GM18951 (cell line): ENCODE results near the gene PRKCH.

Experiments used
- POLR2A ChIP-seq: IDR thresholded peaks from 4 replicates; pipeline ENCODE4 v1.6.1; 2011; ENCODE audit warnings: mild to moderate bottlenecking; ENCODE audit not compliant: insufficient read length, insufficient read depth; ENCODE audit errors: extremely low read depth
- in situ Hi-C: fragments of 300-500 bp; cut with MboI; formaldehyde crosslinking; loops from one replicate; pipeline ENCODE4 v1.12.0; 2022; ENCODE audit warnings: low sequenced_read_pairs, mixed read lengths, inconsistent platforms; ENCODE audit not compliant: unreplicated experiment

PRKCH gene

DNA sequence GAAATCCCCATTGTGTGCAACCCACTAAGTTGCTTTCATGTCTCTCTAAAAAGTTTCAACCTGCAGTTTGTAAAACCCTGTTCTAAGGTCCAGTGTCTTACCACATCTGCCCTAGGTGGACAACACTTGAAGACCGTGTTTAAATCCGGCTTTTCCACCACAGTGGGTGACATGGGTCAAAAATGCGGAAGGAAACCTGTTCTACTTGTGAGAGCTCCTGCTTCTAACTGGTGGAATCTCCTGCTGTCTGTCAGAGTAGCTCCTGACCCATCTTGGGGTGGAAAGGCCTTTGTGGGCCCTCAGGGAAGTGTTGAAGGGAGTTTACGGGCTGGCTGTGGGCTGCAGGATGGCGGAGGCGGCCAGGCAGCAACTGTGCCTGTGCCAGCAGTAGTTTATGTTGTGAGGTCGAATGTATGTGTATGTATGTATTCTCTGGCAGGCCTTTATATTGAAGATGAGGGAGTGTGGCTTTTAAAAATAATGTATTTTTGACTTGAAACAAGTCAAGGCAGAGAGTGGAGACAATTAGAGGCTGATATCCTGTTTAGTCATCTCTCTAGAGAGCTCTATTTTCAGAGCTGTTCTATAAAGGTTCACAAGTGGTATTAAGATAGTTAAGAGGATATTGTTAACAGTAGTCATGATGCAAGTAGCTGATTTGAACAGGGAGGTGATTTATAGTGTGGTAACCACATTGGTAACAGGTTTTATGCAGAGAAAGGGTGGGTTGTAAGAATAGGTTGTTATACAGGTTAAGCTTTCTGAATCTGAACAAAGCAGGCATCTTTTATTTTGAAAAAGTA, 67.0 kb downstream of the PRKCH start:
- in situ Hi-C loops = no loop called here
- TF ChIP-seq POLR2A = no peak

DNA sequence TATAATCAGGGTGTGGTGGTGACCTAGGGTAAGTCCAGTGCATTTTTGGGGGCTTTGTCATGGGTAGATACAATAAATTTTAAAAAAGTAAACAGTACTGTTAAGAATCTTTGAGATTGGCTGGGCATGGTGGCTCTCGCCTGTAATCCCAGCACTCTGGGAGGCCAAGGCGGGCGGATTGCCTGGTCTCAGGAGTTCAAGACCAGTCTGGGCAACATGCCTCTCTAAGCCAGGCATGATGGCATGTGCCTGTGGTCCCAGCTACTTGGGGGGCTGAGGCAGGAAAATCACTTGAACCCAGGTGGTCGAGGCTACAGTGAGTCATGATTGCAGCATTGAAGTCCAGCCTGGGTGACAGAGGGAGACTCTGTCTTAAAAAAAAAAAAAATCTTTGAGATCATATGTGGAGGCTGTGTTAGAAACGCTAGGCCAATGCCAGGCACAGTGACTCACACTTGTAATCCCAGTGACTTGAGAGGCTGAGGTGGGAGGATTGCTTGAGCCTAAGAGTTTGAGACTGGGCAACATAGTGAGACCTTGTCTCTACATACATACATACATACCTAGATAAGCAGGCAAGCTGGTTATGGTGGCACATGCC, 67.7 kb downstream of the PRKCH start:
- in situ Hi-C loops = no loop called here
- no peak for TF ChIP-seq POLR2A

DNA sequence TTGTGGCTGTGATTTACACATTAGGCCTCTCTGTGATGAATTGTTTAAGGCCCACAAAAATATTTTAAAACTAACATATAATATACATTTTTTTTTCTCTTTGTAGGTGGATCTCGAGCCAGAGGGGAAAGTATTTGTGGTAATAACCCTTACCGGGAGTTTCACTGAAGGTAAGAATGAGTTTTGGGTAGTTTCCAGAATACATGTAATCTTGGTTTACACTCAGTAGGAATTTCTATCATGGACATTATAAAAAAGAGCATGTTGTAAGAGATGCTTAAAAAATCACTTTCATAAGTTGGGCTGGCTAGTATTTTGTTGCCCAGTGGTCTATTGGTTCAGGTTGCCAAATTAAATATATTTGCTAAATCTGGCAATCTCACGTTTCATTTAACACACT, 69.7 kb downstream of the PRKCH start:
- no peak for TF ChIP-seq POLR2A
- in situ Hi-C loops = no loop called here

DNA sequence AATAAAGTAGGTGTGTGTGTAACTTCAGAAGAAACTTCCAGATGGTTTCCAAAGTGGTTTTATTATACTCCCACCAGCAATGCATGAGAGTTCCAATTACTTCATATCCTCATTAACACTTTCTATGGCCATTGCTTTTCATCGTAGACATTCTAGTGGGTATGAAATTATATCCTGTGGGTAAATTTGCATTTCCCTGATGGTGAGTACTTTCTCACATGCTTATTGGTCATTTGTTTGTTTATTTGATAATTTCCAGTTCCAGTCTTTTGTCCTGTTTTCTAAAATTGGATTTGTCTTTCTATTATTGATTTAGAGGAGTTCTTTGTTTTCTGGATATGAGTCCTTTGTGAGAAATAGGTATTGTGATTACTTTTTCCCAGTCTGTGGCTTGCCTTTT, 70.9 kb downstream of the PRKCH start:
- no peak for TF ChIP-seq POLR2A
- in situ Hi-C loops = no loop called here

DNA sequence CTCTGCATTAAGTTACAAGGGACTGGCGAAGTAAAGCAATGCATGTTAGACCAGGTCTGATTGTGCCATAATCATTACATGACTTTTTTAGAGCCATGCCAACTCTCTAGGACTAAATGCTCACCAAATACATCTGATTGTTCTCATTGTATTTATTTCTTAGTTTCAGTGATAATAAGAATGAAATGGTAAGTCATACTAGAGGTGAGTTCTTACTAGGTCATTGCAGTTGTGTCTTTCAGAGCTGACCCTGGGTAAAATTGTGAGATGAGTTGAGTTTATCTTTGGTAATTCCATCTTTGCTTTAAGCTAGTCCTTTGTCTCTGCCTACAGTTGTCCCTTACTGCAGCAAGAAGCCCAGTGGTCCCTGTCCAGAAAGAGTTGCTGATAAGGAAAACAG, 73.2 kb downstream of the PRKCH start:
- in situ Hi-C loops = no loop called here
- TF ChIP-seq POLR2A = no peak

DNA sequence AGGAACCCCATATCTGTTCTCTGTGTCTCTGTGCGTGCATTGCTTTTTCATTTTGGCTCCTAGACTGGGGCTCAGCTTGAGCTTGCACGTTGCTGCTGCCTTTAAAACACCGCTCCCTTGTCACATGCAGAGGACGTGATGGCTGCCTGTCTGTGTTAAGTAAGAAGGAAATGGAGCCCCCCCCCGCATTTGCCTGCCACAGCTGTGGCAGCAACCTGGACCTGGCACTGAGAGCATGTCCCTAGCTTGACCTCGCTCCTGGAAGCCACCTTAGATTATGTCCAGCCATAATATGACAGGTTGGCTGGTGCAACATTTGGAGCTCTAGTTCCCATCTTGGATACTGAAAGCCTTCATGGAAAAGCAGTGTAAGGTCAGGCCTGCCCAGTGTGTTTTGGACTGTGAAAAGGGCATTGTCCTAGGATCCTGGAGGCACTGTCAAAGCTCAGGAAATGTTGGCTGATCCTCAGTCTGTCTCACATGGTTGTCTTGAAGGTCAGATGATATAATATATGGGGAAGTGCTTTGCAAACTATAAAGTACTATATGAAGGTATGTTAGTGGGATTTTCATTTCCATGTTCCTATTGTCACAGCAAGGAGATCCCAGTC, 73.8 kb downstream of the PRKCH start:
- in situ Hi-C loops = no loop called here
- no peak for TF ChIP-seq POLR2A

DNA sequence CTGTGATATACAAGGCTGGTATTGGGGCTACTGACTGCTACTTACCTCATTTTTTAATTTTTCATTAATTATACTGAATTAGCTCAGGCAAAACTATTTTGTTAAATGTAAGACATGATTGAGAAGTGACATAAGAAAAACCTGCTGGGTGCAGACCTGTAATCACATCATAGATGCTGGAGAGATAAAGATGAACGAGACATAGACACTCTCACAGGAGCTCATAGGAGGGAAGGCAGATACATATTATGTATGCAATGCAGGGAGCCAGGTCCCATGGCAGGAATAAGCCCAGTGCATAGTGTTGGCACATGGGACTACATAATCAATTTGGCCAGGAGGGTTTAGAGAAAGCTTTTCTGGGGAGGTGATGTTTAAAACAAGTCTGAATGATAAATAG, 74.9 kb downstream of the PRKCH start:
- no peak for TF ChIP-seq POLR2A
- in situ Hi-C loops = no loop called here

DNA sequence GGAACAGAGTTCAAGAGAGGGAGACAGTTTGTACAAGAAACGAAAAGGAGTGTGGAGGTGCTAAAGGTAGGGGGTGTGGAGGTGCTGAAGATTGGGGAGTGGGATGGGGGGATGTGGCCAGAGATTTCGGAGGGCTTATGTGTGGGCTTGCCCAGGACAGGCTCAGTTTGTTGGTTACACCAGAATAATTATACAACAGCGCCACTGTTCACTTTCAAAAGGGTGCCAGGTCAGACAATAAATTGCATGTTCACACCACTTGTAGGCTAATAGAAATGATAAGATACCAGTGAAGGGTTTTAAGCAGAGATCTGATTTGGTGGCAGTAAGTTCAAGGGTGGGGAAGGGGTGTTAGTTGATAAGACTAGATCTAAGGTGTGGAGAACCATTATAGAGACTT, 75.3 kb downstream of the PRKCH start:
- TF ChIP-seq POLR2A = no peak
- in situ Hi-C loops = no loop called here

DNA sequence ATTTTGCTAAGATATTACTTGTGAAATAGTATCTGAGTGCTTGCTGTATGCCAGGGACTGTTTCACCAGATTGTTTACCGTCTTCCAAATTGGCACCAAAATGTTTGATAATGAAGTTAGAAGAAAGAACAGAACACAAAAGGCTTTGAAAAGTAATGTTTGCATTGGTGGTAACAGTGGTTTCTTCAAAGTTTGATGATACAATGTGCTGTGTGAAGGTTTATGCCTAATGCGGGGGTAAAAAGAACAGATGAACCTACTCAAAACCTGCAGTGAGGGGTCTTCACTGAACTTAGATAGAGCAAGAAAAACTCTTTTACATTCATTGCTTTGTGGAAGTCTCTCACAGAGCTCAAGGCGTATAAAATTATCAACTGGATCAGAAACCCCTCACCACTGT, 76.2 kb downstream of the PRKCH start:
- in situ Hi-C loops = no loop called here
- TF ChIP-seq POLR2A = no peak

DNA sequence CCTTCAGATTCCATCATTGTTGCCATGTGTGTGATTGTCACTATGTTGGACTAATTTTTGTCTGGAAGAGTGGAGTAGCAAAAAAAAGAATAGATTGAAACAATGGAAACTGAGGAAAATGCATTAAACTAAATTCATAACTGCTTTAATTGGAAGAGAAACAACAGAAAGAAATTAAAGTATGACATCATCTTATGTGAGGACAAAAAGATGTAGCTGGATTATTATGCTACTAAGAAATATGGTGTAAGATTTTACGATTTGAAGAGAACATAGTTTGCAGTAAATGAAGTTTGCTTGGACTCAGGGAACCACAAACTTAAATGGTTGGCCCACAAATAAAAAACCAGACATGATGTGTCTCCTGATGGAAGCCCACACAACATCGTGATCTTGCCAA, 76.8 kb downstream of the PRKCH start:
- TF ChIP-seq POLR2A = no peak
- in situ Hi-C loops = no loop called here

DNA sequence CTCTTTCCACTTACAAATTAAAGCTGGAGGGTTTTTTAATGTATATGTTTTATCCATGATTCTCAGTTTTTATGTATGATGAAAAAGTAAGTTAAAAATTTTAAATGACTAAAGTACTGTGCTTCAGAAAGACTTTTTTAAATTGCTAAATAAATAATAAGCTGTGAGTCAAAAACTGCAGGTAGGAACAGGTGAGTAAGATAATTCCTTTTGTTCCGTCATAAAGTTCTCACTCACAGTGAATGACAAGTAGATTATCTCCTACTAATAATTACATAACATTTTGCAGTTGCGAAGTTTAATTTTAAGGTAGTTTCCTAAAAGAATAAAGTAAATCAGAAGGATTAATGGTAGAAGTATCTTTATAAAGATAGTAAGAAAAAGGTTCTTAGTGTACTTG, 78.0 kb downstream of the PRKCH start:
- in situ Hi-C loops = no loop called here
- TF ChIP-seq POLR2A = no peak

DNA sequence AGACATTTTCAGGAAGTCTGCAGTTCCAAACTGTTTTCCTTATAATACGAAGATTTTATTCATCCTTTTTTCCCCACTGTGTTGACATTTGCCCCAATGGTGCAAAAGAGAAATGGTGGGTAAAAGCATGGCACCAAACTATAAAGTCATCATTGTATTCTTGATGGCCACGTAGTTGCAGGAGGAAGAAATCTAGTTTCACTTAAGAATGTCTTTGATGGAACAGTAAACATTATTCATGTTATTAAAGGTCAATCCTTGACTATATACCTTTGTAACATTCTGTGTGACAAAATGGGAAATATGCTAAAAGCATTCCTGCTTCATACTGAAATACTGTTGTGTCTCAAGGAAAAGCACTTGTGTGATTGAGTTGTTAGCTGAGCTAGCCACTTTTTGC, 80.1 kb downstream of the PRKCH start:
- no peak for TF ChIP-seq POLR2A
- in situ Hi-C loops = no loop called here

DNA sequence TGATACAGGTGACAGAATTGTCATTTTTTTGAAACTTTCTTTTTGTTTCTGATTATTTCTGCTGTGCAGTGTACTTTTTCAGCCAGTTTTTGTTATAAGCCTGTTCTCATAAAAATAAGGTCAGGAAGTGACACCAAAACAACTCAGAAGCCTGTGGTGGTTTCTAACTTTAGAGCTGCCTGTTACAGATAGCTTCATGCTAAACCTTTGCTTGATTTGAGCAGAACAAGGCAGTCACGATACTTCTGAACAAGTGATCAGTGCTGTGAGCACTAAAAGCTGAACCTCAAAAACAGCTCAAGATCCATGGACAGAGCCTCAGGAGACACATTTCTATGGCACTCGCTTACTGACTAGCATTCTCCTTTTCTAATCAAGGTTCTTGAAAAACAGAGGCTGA, 82.0 kb downstream of the PRKCH start:
- no peak for TF ChIP-seq POLR2A
- in situ Hi-C loops = no loop called here

DNA sequence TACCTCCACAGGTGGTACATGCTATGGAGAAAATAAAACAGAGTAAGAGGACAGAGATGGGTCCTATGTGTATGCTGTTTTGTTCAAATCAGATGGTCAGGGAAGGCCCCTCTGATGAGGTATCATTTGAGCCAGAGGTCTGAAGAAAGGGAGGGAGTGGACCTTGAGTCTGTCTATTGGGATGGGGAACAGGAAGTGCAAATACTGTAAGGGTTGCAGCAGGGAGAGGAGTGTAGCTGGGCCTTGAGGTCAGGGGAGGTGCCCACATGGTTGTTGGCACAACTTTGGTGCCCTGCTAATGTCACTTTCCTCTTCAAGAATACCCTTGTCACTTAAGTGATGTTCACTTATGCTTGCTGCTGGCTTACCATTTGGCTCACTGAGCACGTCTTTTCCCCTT, 83.3 kb downstream of the PRKCH start:
- in situ Hi-C loops = no loop called here
- TF ChIP-seq POLR2A = no peak

DNA sequence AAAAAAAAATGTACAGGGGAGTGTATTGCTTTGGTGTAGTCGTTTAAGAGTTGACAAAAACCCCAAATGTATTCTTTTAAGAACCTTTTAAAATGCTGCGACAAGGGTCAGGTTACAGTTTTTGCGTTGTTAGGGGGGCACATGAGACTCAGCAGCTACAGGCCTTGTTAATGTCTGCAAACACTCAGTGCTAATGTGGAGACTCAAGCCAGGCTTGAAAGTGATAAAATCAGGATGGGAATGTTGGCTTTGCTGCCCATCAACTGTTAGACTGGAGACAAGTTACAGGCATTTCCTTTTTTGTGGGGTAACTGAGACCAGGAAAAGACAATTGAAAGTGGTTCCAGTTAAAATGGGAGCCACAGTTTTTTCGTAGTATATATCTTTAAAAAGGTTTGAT, 84.8 kb downstream of the PRKCH start:
- in situ Hi-C loops = no loop called here
- TF ChIP-seq POLR2A = no peak

DNA sequence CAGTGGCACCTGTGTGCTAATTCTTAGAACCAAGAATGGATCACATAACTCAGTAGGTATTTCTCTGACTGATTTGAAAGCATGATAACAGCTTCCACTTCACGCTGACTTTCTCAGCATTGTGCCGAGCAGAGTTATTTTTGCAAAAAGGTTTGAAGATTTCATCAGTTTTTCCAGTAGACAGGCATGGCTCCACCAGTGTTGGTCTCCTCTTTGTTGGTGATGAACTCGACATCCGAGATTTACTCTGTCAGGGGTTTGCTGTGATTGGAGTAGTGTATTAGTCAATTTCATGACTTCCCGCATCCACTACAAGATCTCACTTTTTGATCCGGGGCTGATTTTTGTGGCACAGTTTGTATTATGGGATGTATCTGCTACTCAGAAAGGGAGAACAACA, 85.3 kb downstream of the PRKCH start:
- no peak for TF ChIP-seq POLR2A

More for the DNA sequence above, 85.3 kb downstream of the PRKCH start:
- in situ Hi-C loops = no loop called here
